ENCODE results near the gene FAM83B.

FAM83B gene

GRCh38 chr6:54802775-54803634 lies 43.6 kb upstream of the FAM83B start:
- TF ChIP-seq REST (IDR thresholded peaks at IDR 0.05; ENCODE audit: low read depth): peak; percentile 68
- no peak for TF ChIP-seq MAX (IDR thresholded peaks at IDR 0.05)

- TF ChIP-seq MAX (IDR thresholded peaks at IDR 0.05) (no peak), TEAD4 (IDR thresholded peaks at IDR 0.05) (peak; percentile 62), USF1 (IDR thresholded peaks at IDR 0.05) (no peak), TCF12 (IDR thresholded peaks at IDR 0.05; ENCODE audit: low read depth) (no peak), TAF1 (IDR thresholded peaks at IDR 0.05; ENCODE audit: low read depth) (no peak)
These were observed 41.5 kb upstream of the FAM83B start for GRCh38 chr6:54805077-54805476.

- no peak for TF ChIP-seq CREB1 (IDR thresholded peaks at IDR 0.05; ENCODE audit: low read depth)
- TF ChIP-seq TCF12 (IDR thresholded peaks at IDR 0.05; ENCODE audit: low read depth): no peak
- no peak for TF ChIP-seq REST (IDR thresholded peaks at IDR 0.05; ENCODE audit: low read depth)
- TF ChIP-seq RAD21 (IDR thresholded peaks at IDR 0.05; ENCODE audit: low read depth): no peak
These were observed 36.4 kb upstream of the FAM83B start for GRCh38 chr6:54810147-54810546.

GRCh38 chr6:54813892-54814291 lies 32.7 kb upstream of the FAM83B start:
- TF ChIP-seq NFIC (IDR thresholded peaks at IDR 0.05) (0 out of 2 replicates have a peak, but pooled peaks have one; percentile 26), USF1 (IDR thresholded peaks at IDR 0.05) (no peak), MAX (IDR thresholded peaks at IDR 0.05) (no peak), CEBPB (IDR thresholded peaks at IDR 0.05) (0 out of 2 replicates have a peak, but pooled peaks have one; percentile 15), TEAD4 (IDR thresholded peaks at IDR 0.05) (peak; percentile 43; the same call in 1 of the 2 replicates), TAF1 (IDR thresholded peaks at IDR 0.05; ENCODE audit: low read depth) (no peak), FOXM1 (IDR thresholded peaks at IDR 0.05; ENCODE audit: borderline replicate concordance, low read depth) (0 out of 2 replicates have a peak, but pooled peaks have one; percentile 16), CREB1 (IDR thresholded peaks at IDR 0.05; ENCODE audit: low read depth) (no peak)

GRCh38 chr6:54817236-54817635 lies 29.3 kb upstream of the FAM83B start:
- TF ChIP-seq TCF12 (IDR thresholded peaks at IDR 0.05; ENCODE audit: low read depth) (no peak), YY1 (IDR thresholded peaks at IDR 0.05; ENCODE audit: low read depth) (no peak), NFIC (IDR thresholded peaks at IDR 0.05) (no peak), RAD21 (IDR thresholded peaks at IDR 0.05; ENCODE audit: low read depth) (no peak), REST (IDR thresholded peaks at IDR 0.05; ENCODE audit: low read depth) (no peak), CREB1 (IDR thresholded peaks at IDR 0.05; ENCODE audit: low read depth) (no peak), TAF1 (IDR thresholded peaks at IDR 0.05; ENCODE audit: low read depth) (no peak), CEBPB (IDR thresholded peaks at IDR 0.05) (no peak), TEAD4 (IDR thresholded peaks at IDR 0.05) (no peak), EP300 (IDR thresholded peaks at IDR 0.05; ENCODE audit: borderline replicate concordance) (no peak), EGR1 (IDR thresholded peaks at IDR 0.05) (no peak), FOXM1 (IDR thresholded peaks at IDR 0.05; ENCODE audit: borderline replicate concordance, low read depth) (no peak), ZBTB7A (IDR thresholded peaks at IDR 0.05; ENCODE audit: low read depth) (no peak), USF1 (IDR thresholded peaks at IDR 0.05) (no peak), MAX (IDR thresholded peaks at IDR 0.05) (no peak)
